UCSD-AML1 (cell line): ENCODE results near the gene PARP16.

Experiments used
- DNase-seq: peaks from one replicate; lab custom pipeline; 2025; ENCODE audit not compliant: unreplicated experiment; lab: John Stamatoyannopoulos, UW

PARP16 gene

GRCh38 chr15:65312400-65312916, 25.8 kb upstream of the PARP16 start:
- DNase-seq: no peak

DNA sequence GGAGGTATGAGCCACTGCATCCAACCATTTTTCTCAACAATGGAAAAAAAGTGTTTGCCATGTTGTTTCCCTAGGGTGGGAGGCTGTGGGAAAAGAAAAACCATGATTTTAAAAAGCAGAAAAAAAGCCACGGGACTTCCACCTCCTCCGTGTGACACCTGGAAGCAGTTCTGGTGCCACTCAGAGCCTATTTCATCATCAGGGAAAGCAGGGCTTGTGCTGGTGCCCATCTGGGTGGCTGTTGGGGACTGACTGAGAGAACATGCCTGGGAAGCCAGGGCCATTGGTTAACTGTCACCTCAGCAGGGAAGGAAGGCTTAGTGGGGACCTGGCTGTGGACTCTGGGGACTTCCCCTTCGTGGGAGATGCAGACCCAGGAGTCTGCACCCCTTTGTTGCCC, 25.1 kb upstream of the PARP16 start:
- DNase-seq: no peak

DNA sequence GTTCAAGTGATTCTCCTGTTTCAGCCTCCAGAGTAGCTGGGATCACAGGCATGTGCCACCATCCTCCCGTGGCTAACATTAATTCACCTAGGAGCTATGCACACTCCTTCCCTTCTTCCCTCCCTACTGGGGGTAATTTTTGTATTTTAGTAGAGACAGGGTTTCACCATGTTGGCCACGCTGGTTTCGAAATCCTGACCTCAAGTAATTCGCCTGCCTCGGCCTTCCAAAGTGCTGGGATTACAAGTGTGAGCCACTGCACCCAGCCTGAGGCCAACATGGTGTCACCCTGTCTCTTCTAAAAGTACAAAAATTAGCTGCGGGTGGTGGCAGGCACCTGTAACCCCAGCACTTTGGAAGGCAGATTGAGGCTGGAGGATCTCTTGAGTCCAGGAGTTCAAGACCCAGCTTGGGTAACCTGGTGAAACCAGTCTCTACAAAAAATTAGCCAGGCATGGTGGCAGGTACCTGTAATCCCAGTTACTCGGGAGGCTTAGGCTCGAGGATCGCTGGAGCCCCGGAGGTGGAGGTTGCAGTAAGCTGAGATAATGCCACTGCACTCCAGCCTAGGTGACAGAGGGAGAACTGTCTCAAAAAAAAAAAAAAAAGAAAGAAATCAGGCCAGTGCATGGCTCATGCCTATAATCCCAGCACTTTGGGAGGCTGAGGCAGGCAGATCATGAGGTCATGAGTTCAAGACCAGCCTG, 23.9 kb upstream of the PARP16 start:
- DNase-seq: no peak

DNA sequence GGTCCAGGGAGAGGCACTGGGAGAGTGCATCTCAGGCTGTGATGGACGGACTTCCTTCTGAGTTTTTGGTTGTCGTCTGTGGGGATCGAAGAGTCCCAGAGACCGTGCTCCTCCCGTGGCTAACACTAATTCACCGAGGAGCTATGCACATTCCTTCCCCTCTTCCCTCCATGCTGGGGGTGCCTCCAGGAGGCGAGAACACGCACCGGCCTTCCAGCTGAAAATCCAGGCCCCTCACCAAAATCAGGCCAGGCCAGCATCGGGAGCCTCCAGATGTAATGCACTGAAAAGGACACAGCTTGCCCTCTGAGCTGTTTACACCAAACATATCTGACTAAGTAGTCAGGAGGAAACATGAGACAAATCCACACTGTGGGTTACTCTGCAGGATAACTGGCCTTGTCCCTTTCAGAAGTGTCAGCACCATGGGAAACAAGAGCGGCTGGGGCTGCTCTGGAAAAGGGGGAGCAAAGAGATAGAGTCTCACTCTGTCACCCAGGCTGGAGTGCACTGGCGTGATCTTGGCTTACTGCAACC, 23.3 kb upstream of the PARP16 start:
- no peak for DNase-seq

DNA sequence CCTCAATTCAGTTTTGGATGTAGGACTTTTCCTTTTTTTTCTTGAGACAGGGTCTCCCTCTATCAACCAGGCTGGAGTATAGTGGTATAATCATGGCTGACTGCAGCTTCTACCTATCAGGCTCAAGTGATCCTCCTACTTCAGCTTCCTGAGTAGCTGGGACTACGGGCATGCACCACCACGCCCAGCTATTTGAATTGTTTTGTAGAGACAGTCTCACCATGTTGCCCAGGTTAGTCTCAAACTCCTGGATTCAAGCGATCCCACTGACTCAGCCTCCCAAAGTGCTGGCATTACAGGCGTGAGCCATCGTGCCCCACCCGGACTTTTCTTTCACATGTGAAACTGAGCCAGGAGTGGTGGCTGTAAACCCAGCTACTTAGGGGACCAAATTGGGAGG, 21.3 kb upstream of the PARP16 start:
- no peak for DNase-seq

- no peak for DNase-seq
Observed at GRCh38 chr15:65306551-65306950, 19.9 kb upstream of the PARP16 start.

GRCh38 chr15:65305776-65306175, 19.1 kb upstream of the PARP16 start:
- no peak for DNase-seq

GRCh38 chr15:65305150-65305758, 18.6 kb upstream of the PARP16 start:
- no peak for DNase-seq

DNA sequence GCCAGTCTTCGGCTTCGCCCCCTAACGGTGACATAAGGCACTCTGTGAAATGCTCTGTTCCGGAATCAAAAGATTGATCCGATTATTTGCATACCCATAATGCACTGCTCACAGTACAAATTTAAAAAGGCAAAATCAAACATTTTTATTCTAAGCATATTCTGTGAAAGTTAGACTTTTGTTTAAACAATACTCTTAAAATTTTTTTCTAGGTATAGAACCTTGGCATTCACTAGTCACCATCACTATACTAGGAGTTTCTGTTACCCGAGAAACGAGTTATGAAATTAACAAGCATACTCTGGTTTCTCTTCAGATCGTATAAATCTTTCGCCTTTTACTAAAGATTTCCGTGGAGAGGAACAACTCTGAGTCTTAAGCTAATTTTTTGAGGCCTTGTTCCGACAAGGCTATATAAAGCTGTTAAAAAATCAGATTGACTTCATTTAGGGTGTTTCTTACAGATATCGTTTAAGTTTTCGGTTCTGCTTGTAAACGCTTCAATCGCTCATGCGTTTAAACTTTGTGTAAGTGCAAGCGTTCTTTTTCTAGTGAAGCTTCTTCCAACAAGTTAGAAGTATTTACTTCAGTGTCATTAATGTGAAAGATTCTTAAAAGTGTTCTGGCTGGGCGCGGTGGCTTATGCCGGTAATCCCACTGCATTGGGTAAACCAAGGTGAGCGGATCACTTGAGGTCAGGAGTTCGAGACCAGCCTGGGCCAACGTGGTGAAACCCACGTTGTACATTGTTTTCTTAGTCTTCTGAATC, 17.9 kb upstream of the PARP16 start, which contains the start of gene RNU5B-1:
Gene RNU5B-1, plus strand, starts transcription at position 297 of the 769 bp plus-strand sequence.
- DNase-seq: peak; percentile 76

DNA sequence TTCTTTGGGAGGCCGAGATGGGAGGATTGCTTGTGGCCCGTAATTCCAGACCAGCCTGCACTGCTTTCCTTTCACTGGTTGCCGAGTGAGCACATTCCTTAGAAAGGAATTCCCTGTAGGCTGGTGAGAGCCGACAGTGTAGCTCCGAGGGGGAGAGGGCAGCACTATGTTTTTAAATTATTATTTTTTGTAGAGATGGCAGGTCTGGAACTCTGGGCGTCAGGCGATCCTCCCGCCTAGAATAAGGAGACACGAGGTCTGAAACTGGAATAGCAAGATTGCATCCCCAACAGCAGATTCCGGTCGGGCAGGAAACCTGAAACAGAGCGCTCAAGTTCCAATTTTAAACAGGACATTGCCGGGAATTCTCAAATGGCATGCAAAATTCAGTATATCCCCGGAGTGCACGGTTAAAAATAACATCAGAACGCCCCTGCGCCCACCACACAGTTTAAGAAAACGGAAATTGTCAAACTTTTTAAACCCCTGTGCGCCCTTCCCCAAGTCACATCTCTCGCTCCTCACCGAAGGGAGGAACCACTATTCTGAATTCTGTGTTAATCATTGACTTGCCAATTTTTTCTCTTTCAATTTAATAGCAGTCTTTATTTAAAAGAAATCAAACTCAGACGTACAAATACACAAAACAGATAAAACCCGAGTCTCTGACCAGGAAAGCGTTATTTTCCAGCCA, 17.2 kb upstream of the PARP16 start:
- peak; percentile 47 for DNase-seq

GRCh38 chr15:65302061-65302460, 15.4 kb upstream of the PARP16 start:
- no peak for DNase-seq

GRCh38 chr15:65300924-65301441, 14.3 kb upstream of the PARP16 start:
- DNase-seq: no peak

- DNase-seq: no peak
Observed at GRCh38 chr15:65298731-65299130, 12.0 kb upstream of the PARP16 start.

DNA sequence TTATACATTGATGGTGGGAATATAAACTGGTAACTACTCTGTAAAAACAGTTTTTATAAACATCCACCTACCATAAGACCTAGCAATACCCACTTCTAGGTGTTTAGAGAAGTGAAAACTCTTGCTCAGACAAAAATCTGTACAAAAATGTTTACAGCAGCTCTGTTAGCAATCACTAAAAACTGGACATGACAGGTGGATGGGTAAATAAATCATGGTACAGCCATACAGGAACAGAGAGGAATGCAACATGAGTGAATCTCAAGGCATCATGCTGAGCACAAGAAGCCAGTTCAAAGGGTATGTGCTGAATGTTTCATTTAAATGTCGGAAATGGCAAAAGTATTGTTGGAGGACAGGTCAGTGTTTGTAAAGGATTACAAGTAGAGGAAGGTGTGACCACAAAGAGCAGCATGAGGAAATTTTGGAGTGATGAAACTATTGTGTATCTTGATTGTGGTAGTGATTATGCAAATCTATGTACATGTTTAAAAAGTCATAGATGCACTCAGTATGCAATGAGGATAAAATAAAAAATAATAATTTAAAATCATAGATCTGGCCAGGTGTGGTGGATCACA, 6.3 kb upstream of the PARP16 start:
- DNase-seq: no peak

DNA sequence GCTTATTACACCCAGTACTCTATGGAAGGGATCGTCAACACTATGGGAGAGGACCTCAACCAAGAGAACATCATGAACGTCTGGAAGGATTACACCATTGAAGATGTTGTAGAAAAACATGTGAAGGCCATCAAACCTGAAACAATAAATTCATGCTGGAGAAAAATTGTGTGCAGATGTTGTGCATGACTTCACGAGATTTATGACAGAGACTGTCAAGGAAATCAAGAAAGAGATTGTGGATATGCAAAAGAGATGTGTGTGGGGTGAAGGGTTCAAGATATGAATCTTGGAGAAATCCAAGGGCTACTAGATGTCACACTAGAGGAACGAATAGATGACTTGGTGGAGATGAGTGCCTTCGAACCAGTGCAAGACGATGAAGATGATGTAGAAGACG, 3.5 kb upstream of the PARP16 start:
- no peak for DNase-seq

- no peak for DNase-seq
Observed at GRCh38 chr15:65289261-65289854, 2.7 kb upstream of the PARP16 start.

GRCh38 chr15:65287520-65287855, 805 bp upstream of the PARP16 start:
- no peak for DNase-seq

DNA sequence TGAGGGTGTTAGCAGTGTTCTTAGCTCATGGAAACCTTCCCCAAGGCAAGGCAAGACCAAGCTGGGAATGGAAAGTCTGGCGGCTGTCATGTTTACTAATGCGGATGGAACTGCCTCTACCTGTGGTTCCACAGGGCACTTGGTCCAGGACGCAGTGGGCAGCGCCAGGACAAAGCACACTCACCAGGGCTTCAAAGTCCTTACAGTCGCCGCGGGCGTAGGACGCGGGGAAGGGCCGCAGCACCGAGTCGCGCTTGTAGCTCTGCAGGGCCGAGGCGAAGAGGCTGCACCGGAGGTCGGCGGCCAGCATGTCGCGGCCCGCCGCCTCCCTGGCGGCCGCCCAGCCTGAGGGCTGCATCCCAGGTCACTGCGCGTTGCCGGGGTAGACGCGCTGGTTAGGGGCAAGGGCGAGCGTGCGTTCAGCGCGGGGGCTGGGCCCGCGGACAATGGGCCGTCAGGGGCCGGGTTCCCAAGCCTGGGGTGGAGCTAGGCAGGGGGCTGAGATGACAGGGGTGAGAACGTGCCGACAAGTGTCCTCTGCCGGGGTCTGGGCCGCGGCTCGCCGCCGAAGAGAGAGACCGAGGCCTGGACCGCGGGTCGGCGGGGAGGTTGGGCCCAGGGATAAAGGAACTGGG, 497 bp downstream of the PARP16 start:
- peak; percentile 60 for DNase-seq

- no peak for DNase-seq
Observed at GRCh38 chr15:65285291-65286068, 1.2 kb downstream of the PARP16 start.
